NB4 (cell line): ENCODE data around the gene POPDC2.

Source experiments
- POLR2A ChIP-seq: IDR thresholded peaks from 2 replicates; pipeline ENCODE4 v1.6.1; 2011; ENCODE audit warnings: mild to moderate bottlenecking; ENCODE audit not compliant: insufficient read length; ENCODE audit errors: extremely low read depth
- TF ChIP-seq, protein P1 (sequence below): IDR thresholded peaks from one replicate; pipeline ENCODE4 v1.5.1; 2012; ENCODE audit warnings: low read depth, low read length

DNA sequence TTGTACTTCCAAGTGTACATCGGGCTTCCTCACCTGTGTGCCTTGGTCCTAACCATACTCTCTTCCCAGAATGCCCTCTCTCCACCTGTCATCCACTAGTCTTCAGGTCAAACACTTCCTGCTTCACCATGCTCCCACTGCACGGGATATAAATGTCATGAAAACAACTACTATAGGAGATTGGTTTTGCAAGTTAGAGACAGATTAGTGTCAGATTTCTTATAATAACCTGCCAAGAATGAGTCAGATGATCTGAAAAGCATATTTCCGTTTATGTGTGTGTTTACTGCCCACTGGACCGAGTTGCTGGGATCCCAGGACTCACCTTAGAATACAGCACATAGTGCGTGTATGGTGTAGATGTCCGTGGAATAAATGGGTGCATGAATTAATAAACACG lies 41.3 kb downstream of the POPDC2 start:
- TF ChIP-seq, protein P1, sequence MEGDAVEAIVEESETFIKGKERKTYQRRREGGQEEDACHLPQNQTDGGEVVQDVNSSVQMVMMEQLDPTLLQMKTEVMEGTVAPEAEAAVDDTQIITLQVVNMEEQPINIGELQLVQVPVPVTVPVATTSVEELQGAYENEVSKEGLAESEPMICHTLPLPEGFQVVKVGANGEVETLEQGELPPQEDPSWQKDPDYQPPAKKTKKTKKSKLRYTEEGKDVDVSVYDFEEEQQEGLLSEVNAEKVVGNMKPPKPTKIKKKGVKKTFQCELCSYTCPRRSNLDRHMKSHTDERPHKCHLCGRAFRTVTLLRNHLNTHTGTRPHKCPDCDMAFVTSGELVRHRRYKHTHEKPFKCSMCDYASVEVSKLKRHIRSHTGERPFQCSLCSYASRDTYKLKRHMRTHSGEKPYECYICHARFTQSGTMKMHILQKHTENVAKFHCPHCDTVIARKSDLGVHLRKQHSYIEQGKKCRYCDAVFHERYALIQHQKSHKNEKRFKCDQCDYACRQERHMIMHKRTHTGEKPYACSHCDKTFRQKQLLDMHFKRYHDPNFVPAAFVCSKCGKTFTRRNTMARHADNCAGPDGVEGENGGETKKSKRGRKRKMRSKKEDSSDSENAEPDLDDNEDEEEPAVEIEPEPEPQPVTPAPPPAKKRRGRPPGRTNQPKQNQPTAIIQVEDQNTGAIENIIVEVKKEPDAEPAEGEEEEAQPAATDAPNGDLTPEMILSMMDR = no peak
- TF ChIP-seq POLR2A = no peak
